Measurements from ENCODE around the gene LCN10. TPM values are rescaled to one million over a fixed set of nuclear protein-coding genes. Genes with fewer than 3 reads are reported as not detected.

Gene LCN10
- total and polyA plus RNA-seq, 9 of the 15 experiments (the other 6 are each of a cell fraction or from before 2014, with no cell fraction given) = 0.10 to 0.21 (median 0.14) TPM; not detected in 6

- no peak for TF ChIP-seq ZNF407 (IDR thresholded peaks at IDR 0.05; ENCODE audit: low read depth)
- no peak for TF ChIP-seq MYBL2 (IDR thresholded peaks at IDR 0.05; ENCODE audit: low read depth)
- TF ChIP-seq MYBL2 (CRISPR knock-in tag; IDR thresholded peaks at IDR 0.05; ENCODE audit: borderline replicate concordance) = no peak
- no peak for TF ChIP-seq FOXJ3 (CRISPR knock-in tag; IDR thresholded peaks at IDR 0.05)
- TF ChIP-seq PYGO2 (tag; IDR thresholded peaks at IDR 0.05) = no peak
- TF ChIP-seq LCOR (CRISPR knock-in tag; IDR thresholded peaks at IDR 0.05) = no peak
- no peak for TF ChIP-seq ZNF384 (IDR thresholded peaks at IDR 0.05; ENCODE audit: low read depth, low read length)
- TF ChIP-seq ZHX1 (conservative IDR thresholded peaks at IDR 0.05; ENCODE audit: low read length) = no peak
- no peak for TF ChIP-seq ZNF79 (CRISPR knock-in tag; IDR thresholded peaks at IDR 0.05; ENCODE audit: low read depth)
- peak; percentile 51 for TF ChIP-seq EP300 (IDR thresholded peaks at IDR 0.05; ENCODE audit: low read length)
- TF ChIP-seq ZNF133 (CRISPR knock-in tag; IDR thresholded peaks at IDR 0.05) = no peak
- no peak for TF ChIP-seq ZNF507 (tag; conservative IDR thresholded peaks at IDR 0.05)
- 0 out of 2 replicates have a peak, but pooled peaks have one; percentile 47 for TF ChIP-seq SUPT5H (IDR thresholded peaks at IDR 0.05)
- TF ChIP-seq ZNF24 (IDR thresholded peaks at IDR 0.05) = no peak
- TF ChIP-seq DIDO1 (tag; IDR thresholded peaks at IDR 0.05; ENCODE audit: low read depth) = no peak
- no peak for TF ChIP-seq SAFB2 (IDR thresholded peaks at IDR 0.05; ENCODE audit: borderline replicate concordance, low read depth, low read length, severe bottlenecking)
- TF ChIP-seq CBFA2T3 (IDR thresholded peaks at IDR 0.05) = peak; percentile 55
- no peak for TF ChIP-seq TCF7 (IDR thresholded peaks at IDR 0.05; ENCODE audit: borderline replicate concordance)
- no peak for TF ChIP-seq ZFP30 (CRISPR knock-in tag; IDR thresholded peaks at IDR 0.05; ENCODE audit: borderline replicate concordance)
Measured at GRCh38 chr9:136784997-136785361, 42.2 kb upstream of the LCN10 start (continued).
